GM19035 (cell line): ENCODE measurements around the gene CXCL1.

ENCODE experiments used
- ATAC-seq: cut with Tn5 transposase; IDR thresholded peaks from one replicate; pipeline ENCODE4 v1.9.1; 2021; ENCODE audit not compliant: unreplicated experiment

CXCL1 gene

DNA sequence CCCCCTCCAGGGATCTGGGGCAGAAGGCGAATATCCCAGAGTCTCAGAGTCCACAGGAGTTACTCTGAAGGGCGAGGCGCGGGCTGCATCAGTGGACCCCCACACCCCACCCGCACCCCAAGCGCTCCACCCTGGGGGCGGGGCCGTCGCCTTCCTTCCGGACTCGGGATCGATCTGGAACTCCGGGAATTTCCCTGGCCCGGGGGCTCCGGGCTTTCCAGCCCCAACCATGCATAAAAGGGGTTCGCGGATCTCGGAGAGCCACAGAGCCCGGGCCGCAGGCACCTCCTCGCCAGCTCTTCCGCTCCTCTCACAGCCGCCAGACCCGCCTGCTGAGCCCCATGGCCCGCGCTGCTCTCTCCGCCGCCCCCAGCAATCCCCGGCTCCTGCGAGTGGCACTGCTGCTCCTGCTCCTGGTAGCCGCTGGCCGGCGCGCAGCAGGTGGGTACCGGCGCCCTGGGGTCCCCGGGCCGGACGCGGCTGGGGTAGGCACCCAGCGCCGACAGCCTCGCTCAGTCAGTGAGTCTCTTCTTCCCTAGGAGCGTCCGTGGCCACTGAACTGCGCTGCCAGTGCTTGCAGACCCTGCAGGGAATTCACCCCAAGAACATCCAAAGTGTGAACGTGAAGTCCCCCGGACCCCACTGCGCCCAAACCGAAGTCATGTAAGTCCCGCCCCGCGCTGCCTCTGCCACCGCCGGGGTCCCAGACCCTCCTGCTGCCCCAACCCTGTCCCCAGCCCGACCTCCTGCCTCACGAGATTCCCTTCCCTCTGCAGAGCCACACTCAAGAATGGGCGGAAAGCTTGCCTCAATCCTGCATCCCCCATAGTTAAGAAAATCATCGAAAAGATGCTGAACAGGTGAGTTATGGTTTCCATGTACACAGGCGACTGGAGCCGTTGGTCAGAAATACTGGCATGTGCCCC lies at the start of gene CXCL1:
TSS of gene CXCL1 (plus strand) at position 264 of the 926 bp plus-strand sequence. CDS start at position 342, 78 bp downstream.
- no peak for ATAC-seq

DNA sequence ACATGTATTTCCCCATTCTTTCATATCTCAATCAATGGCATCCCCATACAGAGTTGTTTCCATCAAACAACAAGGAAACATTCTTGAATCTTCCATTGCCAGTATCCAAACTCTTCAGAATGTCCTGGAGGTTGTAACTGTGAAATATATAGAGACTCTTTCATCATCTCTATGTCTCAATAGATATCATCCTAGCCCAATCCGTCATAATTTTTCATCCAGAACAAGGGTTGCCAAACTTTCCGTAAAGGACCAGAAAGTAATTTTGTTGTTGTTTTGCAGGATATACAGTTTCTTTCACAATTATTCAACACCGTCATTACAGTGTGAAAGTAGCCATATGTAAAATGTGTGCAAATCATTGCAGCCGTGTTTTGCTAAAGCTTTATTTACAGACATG lies 47.9 kb upstream of the CXCL1 start:
- no peak for ATAC-seq

- ATAC-seq, result no peak
These were observed 46.8 kb upstream of the CXCL1 start for GRCh38 chr4:73822389-73822788.

GRCh38 chr4:73822812-73823504 lies 46.2 kb upstream of the CXCL1 start:
- ATAC-seq, result no peak

DNA sequence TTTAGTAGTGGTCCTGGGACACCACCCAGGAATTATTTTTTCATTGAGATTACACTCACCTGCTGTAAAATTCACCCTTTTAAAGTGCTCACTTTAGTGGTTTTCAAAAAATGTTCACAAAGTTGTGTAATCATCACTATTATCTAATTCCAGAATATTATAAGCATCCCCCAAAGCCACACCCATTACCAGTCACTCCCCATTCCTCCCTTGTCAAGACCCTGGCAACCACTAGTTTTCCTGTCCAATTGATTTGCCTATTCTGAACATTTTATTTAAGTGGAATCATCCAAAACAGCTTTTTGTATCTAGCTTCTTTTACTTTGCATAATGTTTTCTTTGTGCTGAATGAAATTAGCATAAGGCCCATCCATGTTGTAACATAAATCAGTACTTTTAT lies 45.4 kb upstream of the CXCL1 start:
- ATAC-seq, result no peak

DNA sequence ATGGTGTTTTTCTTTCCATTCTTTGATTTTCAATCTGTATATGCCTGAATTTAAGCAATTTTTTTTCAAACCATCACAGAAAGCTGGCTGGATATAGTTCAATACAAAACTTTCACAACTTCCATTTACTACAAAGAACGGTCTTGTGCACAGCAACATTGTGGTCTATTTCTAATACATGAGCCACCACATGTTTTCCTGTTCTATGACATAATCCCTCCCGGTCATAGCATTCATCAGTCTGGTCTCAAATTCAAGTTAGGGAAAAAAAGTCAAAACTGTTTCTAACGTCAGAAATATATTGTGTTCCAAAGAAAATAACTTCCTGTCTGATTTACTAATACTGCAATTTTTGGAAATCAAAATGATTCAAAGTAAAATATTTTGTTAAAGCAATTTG lies 40.2 kb upstream of the CXCL1 start:
- ATAC-seq, result no peak

DNA sequence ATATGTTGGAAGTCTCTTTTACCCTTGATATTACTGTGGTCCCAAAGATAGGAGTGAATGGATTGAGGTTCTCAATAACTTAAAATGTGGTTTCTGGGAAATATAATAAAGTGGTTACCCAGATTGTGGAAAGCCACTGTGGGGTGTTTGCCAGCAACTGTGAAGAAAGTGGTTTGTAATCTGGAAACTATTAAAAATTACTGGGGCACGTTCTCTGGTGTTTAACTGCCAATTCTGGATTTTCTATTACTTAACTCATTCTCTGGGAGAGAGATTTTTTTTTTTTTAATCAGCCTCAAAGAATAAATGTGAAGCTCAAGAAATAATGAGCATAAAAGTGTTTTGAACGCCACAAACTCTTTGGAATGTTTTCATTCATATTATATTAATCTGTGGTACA lies 37.6 kb upstream of the CXCL1 start:
- no peak for ATAC-seq

- no peak for ATAC-seq
These were observed 36.4 kb upstream of the CXCL1 start for GRCh38 chr4:73832651-73833237.

GRCh38 chr4:73836373-73837279 lies 32.6 kb upstream of the CXCL1 start, which contains the start of gene CXCL6:
CXCL6 (plus strand) TSS chr4:73836678; CDS start chr4:73836751, 73 bp downstream.
- no peak for ATAC-seq

DNA sequence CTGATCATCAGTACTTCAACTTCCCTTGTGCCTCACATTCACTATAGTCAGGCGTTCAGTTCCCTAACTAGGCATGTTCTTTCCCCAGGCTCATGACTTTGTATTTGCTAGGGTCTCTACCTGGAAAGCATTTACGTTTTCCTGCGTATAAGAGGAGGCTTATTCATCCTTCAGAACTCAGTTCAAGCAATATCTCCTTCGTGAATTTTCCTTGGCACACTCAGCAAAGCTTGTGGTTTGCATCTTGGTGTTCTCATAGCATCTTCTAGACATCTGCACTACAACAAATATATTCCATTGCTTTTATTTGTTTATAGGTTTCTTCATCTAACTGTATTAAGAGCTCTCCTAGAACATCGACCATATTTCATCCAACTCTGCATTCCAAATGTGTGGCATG lies 30.1 kb upstream of the CXCL1 start:
- ATAC-seq, result no peak

GRCh38 chr4:73839715-73840114 lies 29.5 kb upstream of the CXCL1 start:
- no peak for ATAC-seq

DNA sequence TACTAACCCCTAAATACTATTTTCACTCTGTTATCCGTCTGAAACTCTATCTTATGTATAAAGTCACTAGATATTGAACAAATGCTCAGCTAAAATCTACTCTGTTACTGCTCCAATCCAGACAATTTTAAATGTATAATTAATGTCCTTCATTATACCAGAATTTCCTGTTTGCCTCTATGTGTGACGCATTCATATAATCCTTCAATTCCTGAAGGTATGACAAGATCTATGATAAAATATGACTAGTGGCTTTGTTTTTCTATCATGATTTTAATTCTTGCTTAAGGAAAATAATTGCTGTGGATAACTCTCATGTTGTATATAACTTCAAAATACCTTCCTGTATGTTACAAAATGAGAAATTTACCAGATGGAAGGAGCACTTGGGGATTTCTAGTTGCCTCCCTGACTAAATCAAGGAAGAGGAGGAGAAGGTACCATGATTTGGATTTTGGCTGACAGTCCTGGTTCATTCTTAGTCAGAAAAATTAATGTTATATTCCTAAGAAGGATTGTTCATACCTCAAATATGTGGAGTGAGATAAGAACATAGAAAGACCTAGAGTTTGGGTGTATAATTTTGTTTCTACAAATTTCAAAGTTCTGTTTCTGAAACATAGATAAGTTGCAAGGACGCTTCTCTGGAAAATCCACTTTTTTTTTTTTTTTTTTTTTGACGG lies 27.8 kb upstream of the CXCL1 start:
- ATAC-seq, result no peak

GRCh38 chr4:73842696-73843095 lies 26.5 kb upstream of the CXCL1 start:
- ATAC-seq, result no peak

- no peak for ATAC-seq
These were observed 25.8 kb upstream of the CXCL1 start for GRCh38 chr4:73843369-73843768.

DNA sequence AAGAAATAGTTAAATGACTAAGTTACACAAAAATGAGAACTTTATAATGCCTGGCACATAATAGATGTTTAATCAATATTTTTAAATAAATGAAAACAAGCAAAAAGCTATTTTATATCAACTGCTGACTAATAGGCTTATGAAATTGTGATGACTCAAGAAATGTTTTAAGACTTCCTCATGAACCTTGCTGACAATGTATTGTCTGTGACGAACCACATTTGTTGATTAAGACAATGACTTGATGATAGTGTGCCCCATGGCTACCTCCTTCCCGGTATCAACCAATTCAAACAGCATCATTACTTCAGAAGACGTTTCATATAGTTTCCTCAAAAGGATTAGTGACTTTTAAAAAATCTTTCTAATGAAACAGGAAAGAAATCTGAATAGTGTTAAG lies 24.8 kb upstream of the CXCL1 start:
- ATAC-seq, result no peak

DNA sequence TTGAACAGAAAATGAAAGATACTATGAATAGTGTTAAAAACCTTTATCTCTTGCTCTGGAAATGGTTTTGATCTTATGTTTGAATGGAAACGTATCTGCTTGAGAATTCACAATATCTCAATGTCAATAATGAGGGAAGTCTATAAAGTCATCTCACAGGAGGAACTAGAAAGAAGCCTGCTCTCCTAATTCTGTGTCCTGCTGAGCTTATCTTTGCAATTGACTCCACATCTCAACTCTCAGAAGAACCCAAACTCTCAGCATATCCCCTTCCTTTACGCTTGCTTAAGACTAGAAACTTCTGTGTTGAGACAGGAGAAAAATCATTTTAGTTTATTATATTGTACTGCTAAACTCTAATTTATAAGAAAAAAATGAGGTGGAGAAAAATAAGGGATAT lies 24.4 kb upstream of the CXCL1 start:
- no peak for ATAC-seq

DNA sequence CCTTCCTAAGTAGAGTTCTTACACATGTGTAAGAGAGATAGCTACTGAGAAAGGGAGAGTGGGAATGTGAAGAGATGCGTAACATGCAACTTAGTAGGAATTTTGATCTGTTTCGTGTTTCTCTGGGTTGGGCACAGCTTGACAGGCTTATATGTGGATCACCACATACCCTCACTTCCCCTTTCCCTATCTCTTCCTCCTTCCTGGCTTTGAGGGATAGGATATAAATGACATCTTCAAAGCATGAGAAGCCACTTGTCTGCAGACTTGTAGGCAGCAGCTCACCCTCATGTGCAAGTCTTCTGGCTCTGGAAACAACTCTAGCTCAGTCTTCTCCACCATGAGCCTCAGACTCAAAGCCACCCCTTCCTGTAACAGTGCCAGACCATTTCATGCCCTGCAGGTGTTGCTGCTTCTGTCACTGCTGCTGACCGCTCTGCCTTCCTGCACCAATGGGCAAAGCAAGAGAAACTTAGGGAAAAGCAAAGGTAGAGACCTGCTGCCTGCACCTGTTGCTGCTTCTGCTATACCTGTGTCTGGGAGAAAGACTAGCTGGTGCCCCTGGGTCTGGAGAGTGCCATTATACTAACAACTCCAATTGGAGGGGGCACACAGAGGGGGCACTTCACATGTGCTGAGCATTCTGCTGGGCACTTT lies 21.5 kb upstream of the CXCL1 start:
- ATAC-seq, result no peak

GRCh38 chr4:73848183-73848777 lies 20.9 kb upstream of the CXCL1 start:
- no peak for ATAC-seq

DNA sequence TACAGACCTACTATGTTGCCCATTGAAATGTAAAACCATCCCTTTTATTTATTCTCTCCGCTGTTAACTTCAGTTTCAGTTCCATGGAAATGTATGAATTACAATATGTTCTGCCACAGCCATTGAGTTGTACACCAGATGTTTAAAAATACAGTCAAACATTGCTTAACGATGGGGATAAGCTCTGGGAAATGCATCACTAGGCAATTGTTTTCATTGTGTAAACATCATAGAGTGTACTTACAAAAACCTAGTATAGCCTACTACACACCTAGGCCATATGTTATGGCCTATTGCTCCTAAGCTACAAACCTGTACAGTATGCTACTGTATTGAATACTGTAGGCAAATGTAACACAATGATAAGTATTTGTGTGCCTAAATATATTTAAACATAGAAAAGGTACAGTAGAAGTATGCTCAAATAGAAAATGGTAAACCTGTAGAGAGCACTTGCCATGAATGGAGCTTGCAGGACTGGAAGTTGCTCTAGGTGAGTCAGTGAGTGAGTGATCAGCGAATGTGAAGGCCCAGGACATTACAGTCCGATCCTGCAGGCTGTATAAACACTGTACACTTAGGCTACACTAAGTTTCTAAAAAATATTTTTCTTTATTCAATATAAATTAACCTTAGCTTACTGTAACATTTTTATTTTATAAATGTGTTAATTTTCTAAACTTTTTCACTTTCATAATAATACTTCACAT lies 18.8 kb upstream of the CXCL1 start:
- no peak for ATAC-seq
